Coronary artery (tissue), 2 donors: Measurements from ENCODE around the gene SLC38A4.

Experiments
- DNase-seq: peaks from one replicate; pipeline ENCODE4 v3.0.0-alpha.2; 2017; ENCODE audit warnings: low spot score
- H3K27ac ChIP-seq, 2 donors: fragments of 200-600 bp; sonication (generic); one replicate each; pipeline ENCODE4 v1.5.1; 2016 to 2019
- H3K4me3 ChIP-seq: fragments of 200-600 bp; sonication (generic); 2 replicates; pipeline ENCODE4 v1.5.1; 2016; ENCODE audit warnings: mild to moderate bottlenecking, moderate library complexity
- CTCF ChIP-seq: fragments of 200-600 bp; sonication (generic); IDR thresholded peaks from one replicate; pipeline ENCODE4 v1.5.1; 2019; ENCODE audit warnings: antibody characterized with exemption

The SLC38A4 gene

GRCh38 chr12:46815809-46816208, 10.0 kb downstream of the SLC38A4 start:
- no peak for TF ChIP-seq CTCF
- Histone ChIP-seq H3K4me3 (no peak overlapping the region), H3K27ac (no peak overlapping the region)
- no peak for DNase-seq

GRCh38 chr12:46814143-46814542, 11.7 kb downstream of the SLC38A4 start:
- no peak overlapping the region for H3K4me3 ChIP-seq
- no peak overlapping the region for H3K27ac ChIP-seq
- DNase-seq, result no peak
- no peak for TF ChIP-seq CTCF

GRCh38 chr12:46811185-46811584, 14.6 kb downstream of the SLC38A4 start:
- TF ChIP-seq CTCF, result no peak
- DNase-seq, result no peak
- no peak overlapping the region for H3K4me3 ChIP-seq
- no peak overlapping the region for H3K27ac ChIP-seq

- no peak for DNase-seq
- Histone ChIP-seq H3K27ac (no peak overlapping the region), H3K4me3 (no peak overlapping the region)
- no peak for TF ChIP-seq CTCF
Observed at GRCh38 chr12:46808955-46809697, 16.7 kb downstream of the SLC38A4 start.

- no peak for TF ChIP-seq CTCF
- Histone ChIP-seq H3K4me3 (no peak overlapping the region), H3K27ac (no peak overlapping the region)
- no peak for DNase-seq
Observed at GRCh38 chr12:46808317-46808716, 17.5 kb downstream of the SLC38A4 start.

- DNase-seq, result no peak
- Histone ChIP-seq H3K27ac (no peak overlapping the region), H3K4me3 (no peak overlapping the region)
- no peak for TF ChIP-seq CTCF
Observed at GRCh38 chr12:46804054-46804453, 21.7 kb downstream of the SLC38A4 start.

- H3K4me3 ChIP-seq, result no peak overlapping the region
- H3K27ac ChIP-seq, result no peak overlapping the region
- DNase-seq, result no peak
- no peak for TF ChIP-seq CTCF
Observed at GRCh38 chr12:46803517-46803916, 22.3 kb downstream of the SLC38A4 start.
